GM19239 (cell line): Measurements from ENCODE around the gene ELAVL1.
A peak's percentile ranks its signal among the peaks of the same experiment; 100 is the strongest.

Experiments used
- DNase-seq: peaks from one replicate; pipeline ENCODE4 v3.0.0; 2011; ENCODE audit warnings: low spot score; ENCODE audit not compliant: insufficient read length
- FAIRE-seq: peaks from 2 replicates; lab custom pipeline; 2011; peaks lifted over from hg19 to GRCh38; lab: Jason Lieb, UNC

ELAVL1 gene

DNA sequence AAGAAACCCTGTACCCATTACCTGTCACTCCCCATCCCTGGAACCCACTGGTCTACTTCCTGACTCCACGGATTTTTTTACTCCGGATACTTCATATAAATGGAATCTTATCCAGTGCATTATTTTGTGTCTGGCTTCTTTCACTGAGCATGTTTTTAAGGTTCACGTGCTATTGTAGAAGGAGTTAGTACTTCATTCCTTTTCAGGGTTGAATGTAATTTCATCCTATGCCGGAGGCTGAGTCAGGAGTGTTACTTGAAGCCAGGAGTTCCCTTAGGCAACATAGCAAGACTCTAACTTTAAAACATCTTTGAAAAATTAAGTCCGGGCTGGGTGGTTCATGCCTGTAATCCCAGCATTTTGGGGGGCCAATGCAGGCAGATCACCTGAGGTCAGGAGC is 17.9 kb upstream of the ELAVL1 start:
- FAIRE-seq: no peak
- no peak for DNase-seq

DNA sequence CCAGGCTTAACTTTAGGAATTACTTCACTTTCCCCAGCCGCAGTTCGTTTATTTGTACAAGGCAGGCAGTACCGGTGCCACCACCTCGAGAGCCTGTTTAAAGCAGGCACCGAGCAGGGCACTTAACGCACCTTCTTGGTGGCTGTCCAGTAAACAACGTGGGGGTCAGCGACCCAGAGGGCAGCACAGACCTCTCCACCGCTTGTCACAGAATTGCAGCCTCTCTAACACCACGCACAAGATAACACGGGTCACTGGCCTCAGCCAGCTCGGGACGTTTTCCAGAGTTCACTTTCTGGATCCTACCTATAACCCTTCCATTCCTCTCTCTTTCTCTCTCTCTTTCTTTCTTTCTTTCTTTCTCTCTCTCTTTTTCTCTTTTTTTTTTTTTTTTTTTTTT is 16.8 kb upstream of the ELAVL1 start:
- FAIRE-seq: no peak
- no peak for DNase-seq

DNA sequence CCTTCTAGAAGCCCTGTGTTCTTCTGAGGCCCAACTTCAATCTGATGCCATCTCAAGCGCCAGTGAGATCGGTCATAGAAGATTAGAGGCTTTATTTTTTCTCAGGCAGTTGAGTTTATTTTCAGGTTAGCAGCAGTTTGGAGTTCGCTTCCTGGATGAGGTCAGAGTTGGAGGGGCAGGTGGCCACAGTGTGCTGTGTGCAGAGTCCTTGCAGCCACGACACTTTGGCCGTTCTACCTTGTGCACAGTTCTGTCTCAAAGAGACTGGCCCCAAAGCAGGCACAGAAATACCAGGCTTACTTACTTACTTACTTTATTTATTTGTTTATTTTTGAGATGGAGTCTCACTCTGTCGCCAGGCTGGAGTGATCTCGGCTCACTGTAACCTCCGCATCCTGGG is 15.9 kb upstream of the ELAVL1 start:
- no peak for DNase-seq
- no peak for FAIRE-seq

DNA sequence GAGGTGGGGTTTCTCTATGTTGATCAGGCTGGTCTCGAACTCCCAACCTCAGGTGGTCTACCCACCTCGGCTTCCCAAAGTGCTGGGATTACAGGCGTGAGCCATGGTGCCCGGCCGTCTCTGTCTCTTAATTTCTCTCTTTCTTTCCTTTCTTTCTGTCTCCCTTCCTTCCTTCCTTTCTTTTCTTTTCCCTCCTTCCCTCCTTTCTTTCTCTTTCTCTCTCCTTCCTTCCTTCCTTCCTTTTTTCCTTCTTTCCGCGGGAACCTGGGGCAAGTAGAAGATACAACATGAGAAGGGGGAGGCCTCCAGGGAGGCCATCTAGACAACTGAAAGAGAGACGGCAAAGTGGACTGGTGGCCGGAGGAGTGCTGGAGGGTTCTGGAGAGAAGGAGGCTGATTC is 15.2 kb upstream of the ELAVL1 start:
- no peak for DNase-seq
- FAIRE-seq: no peak

DNA sequence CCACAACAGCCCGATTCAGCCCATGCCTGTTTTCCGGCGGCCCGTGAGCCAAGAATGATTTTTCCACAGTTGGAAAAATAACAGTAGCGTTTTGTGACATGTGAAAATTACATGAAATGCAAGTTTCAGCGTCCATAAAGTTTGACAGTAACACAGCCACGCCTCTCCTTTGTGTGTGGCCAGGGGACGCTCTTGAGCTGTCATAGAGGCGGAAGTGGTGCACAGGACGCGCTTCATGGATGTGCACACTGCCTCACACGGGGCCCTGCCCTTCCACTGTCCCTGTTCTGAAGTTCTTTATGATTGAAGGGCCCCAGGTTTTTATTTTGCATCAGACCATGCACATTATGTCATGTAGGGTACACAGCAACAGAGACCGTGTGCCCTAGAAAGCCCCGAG is 12.4 kb upstream of the ELAVL1 start:
- DNase-seq: peak; percentile 52
- FAIRE-seq: peak; percentile 74

DNA sequence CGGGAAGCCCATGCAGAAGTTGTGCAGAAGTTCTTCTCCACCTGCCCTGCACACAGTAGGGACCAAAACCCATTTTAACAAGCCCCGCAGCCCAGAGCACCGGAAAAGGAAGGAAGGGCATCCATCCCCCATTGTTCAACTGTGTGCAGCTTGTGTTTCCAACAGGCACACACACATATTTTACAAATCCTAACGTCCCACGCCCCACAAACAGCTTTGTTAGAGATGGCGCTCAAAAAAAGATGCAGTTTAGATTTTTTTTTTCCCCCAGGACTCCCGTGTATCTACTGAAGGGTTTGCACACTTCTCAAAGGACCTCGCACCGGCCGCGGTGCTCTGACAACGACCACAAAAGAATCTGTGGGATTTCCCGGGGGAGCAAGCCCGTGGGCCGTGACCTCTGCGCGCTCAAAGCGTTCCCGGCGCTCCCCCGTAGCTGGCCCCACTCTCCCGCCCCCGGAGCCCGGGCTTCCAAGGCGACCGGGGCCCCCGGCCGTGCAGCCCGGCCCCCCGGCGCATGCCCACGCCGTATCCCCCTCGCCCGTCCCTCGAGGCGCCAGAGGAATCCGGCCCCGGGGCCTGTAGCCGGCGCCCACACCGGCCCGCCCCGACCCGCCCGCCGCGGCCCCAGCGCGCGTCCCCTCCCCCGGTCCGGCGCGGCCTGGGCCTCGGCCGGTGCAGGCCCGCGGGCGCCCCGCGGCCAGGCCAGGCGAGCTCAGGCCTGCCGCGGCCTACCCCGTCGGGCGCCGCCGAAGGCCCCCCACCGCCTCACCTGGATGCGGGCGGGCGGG is 523 bp downstream of the ELAVL1 start:
- peak; percentile 48 for FAIRE-seq
- no peak for DNase-seq

DNA sequence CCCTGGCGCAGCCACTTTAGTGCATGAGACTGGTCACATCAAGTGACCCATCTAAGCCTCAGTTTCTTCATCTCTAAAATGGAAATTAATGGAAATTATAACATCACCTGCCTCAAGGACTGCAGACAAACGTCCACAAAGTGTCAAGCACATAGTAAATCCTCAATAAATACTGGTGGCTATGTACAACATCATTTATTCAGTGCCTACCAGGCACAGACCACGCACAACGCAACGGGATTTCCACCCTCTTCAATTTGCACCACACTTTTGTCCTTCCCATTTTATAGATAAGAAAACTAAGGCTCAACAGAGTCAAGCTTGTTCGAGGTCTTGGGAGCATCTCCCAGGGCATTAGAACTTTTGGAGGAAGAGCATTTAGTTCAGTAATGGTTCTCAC is 1.4 kb downstream of the ELAVL1 start:
- FAIRE-seq: no peak
- DNase-seq: no peak

DNA sequence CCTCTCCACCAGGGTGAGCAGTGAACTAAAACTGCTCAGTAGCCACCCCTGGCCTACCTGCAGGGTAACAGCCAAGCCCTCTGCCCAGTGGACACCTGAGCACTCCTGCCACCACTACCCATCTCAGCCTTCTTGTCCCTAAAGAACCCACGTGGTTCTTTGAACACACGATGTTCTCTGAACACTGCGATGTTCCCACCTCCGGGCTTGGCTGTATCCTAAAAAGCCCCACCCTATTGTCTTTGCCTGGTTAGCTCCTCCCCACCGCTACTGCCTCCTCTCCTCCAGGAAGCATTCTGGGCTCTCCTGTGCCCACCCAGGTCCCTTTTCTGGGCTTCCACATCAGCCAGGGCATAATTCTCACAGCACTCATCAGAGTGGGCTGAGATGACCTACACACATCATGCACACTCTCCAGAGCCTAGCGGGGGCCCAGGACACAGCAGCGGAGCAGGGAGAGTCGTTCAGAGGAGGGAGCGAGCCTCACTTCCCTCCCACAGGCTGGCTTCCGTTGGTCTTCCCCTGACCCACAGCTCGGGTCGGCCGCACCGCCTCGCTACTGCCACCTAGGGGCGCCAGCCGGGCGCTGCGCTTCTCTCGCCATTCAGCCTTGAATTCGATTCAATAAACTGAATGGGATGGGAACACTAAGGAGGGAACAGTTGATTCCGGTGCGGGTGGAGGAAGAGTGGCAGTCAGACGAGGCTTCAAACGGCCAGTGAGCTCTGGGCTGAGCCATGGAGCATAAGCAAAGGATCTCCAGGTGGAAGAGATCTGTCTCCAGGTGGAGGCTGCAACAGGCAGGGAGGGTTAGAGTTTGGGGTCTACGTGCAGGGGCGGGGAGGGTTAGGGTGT is 3.2 kb downstream of the ELAVL1 start:
- DNase-seq (peak; percentile 86), FAIRE-seq (peak; percentile 89)

DNA sequence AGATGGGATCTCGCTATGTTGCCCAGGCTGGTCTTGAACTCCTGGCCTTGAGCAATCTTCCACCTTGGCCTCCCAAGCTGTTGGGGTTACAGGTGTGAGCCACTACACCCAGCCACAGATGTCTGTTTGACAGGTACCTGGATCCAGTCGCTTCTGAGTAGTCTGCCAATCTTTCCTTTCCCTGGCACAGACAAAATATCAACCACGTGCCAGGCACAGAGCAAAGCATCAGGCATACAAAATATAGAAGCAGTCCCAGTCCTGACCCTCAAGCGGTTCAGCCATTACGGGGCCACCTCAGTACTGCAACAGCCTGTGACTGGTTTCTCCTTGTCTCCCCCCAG is 3.8 kb downstream of the ELAVL1 start:
- DNase-seq: no peak
- no peak for FAIRE-seq

DNA sequence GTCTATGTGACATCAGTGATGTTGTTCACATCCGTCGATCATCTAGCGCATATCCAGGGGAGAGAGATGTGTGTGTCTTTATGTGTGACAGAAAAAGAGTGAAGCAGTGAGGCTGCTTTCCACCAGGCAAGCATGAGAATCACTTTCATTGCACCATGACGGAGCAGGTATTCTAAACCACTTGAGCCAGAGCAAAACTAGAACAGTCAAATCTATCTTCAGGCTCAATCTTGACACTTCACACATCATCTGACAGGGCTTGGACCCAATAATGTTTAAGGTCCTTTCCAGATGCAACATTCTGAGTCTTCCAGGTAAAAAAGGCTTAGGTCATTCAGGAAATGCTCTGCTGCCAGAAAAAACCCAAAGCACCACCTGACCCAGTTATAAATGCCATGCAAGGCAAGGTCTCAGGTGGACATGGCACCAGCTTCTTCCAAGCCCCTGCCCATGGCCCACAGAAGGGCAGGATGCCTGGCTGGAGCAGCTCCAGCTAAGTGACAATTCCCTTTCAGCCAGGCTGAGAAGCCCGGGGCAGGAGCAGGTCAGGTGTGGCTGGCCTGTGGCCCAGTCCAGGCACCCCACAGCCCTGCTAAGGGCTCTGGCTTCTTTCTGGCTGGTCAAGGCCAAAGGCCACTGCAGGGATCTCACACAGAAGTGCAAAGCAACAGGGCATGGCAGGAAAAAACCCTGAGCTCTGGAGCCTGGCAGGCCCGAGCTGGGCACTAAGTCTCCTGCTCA is 5.0 kb downstream of the ELAVL1 start:
- no peak for FAIRE-seq
- no peak for DNase-seq

DNA sequence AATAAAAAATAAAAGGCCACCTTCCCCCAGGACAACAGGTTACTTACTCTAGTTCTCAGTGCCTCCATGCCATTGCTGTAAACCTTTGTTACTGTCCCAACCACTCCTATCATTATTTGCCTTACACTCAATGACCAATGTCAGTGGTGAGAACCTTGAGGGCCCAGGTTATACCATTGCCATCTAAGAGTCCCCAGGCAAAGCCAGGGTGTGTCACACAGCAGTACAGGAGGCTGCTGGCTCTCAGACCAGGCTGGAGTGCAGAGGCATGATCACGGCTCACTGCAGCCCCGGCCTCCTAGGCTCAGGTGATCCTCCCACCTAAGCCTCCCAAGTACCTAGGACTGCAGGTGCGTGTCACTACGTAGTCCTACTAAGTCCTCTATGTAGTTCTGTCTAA is 6.1 kb downstream of the ELAVL1 start:
- DNase-seq (no peak), FAIRE-seq (no peak)

DNA sequence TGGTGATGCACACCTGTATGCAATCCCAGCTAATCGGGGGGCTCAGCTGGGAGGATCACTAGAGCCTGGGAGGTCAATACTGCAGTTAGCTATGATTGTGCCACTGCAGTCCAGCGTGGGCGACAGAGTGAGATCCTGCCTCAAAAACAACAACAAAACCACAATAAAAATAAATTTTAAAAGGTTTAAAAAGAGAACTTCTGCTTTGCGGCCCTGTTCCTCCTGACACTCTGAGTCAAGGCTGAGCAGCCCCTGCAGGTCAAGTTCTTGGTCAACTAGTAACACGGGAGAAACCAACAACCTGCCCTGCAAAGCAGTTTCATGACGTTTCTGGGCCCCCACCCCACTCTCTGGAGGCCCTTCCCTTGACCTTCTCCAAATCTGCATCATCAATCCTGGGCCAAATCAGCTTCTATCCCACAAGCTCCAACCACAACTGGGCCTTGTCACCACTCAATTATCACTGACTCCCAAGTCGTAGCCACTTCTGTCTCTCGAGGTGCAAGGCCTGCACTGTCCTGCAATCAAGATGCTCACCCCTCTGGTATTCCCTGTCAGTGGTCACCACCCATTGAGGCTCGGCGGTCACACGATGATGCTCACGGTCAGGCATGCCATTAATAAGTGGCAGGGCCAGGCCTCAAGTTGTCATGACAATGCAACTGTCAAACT is 7.5 kb downstream of the ELAVL1 start:
- FAIRE-seq: no peak

DNA sequence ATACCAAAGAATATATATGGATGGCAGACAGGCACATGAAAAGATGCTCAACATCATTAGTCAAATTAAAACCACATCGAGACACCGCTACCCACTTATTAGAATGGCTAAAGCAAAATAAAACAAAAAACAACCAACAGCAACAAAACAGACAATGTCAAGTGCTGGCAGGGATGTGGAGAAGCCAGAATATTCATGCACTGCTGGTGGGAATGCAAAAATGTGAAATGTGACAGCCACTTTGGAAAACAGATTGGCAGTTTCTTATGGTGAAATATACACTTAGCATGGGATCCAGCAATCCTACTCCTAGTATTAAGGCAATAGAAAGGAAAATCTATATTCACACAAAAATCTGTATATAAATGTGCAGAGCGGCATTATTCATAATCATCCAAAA is 8.6 kb downstream of the ELAVL1 start:
- no peak for FAIRE-seq
- DNase-seq: no peak

More for the DNA sequence above, 7.5 kb downstream of the ELAVL1 start:
- no peak for DNase-seq

DNA sequence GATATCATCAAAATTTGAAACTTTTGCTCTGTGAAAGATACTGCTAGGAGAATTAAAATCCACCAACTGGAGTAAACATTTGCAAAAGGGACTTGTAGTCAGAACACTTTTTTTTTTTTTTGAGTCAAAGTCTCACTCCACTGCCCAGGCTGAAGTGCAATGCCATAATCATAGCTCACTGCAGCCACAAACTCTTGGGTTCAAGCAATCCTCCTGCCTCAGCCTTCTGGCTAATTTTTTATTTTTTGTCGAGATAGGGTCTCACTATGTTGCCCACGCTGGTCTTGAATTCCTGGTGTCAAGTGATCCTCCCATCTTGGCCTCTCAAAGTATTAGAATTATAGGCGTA is 9.7 kb downstream of the ELAVL1 start:
- FAIRE-seq: no peak
- DNase-seq: no peak

DNA sequence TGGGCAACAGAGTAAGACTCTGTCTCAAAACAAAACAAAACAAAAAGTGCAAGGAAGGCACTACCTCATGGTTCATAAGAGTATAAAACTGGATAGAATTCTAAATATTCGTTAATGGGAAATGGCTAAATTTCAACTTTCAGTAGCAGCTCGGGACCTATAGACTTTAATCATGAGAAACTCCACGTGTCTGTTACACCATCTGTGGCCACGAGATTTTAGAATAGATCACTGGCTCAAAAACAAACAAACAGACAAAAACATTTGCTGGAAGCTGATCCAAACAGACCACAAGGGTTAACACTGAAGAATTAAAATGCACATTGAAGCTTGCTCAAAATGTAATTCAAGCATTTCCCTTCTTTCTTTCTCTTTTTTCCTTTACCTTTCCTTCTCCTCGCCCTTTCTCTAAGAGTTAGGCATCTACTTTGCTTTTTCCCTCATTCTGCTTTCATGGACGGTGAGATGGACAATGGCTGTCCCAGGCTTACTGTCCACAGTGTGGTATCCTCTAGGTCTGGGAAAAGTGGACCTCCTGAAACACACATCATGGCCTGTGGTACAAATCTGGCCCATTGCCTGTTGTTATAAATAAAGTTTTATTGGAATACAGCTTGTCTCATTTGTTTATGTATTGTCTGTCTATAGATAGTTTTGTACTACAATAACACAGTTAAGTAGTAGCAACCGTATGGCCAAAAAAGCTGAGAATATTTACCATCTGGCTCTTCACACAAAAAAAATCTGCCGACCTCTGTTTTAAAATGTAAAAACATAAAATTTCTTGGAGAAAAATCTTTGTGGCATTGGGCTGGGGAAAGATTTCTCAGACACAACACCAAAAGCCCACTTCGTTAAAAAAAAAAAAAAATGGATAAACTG is 10.3 kb downstream of the ELAVL1 start:
- no peak for DNase-seq
- FAIRE-seq: no peak

DNA sequence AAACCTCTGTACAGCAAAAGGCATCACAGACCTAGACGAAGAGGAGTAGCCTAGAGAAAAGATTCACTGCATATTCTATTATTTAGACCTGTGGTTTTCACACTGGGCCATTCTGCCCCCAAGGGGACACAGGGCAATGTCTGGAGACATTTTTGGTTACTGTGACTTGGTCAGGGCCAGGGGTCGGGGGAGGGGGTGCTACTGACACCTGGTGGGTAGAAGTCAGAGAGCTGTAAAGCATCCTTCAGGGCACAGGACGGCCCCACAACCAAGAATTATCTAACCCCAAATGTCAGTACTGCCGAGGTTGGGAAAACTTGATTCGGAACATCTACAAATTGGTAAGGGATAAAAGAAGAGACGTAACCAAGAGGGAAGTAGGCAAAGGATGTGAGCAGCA is 11.3 kb downstream of the ELAVL1 start:
- DNase-seq (no peak), FAIRE-seq (no peak)

DNA sequence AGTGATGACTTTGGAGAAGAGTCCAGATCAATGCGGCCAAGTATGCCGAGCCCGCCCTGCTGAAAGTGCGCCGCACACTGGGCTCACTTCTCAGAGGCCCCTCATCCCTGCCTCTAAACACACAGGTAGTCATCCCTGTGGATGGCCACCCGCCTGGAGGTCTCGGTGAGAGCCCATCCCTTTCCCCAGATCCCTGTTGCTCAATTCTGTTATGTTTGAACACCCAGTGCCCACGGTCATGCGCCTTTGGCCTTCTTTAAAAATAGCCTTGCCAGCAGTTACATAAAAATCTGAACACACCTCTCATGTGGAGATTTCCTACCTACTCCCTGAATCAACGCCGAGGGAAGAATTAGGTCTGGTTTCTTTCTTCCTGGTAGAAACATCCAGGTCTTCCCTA is 11.9 kb downstream of the ELAVL1 start:
- DNase-seq: no peak
- FAIRE-seq: no peak

DNA sequence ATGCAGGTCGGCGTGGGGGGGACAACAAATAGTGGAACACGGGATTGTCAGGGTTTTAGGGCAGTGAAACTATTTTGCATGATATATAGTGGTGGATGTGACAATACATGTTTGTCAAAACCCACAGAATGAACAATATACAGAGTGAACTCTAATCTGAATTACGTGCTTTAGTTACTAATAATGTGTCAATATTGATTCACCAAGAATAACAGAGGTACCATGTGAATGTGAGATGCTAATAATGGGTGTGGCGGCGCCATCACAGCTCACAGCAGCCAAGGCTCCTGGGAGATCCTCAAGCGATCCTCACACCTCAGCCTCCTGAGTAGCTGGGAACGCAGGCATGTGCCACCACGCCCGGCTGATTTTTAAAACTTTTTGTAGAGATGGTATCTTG is 12.9 kb downstream of the ELAVL1 start:
- FAIRE-seq: no peak
- no peak for DNase-seq

DNA sequence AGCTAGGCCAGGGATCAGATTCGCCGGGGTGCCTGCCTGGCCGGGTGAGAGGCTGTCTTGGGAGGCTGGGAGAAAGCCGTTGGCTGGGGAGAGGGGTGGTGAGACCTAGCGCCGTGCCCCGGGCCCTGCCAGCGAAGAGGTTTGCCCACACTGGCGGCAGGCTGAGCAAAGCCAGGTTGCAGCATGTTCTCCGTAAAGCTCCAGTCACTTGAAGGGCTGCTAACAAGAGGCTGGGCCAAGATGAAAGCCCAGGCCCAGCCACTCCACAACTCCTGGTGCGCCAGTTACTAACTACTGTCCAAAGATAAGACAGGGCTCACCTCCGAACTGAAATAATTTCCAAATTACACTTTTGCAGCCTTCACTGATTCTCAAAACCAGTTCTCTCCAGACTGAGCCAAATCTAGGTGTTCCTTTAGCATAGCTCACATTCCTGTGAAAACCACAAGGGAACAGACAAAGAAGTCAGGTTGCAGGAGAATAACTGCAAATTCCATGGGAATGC is 16.3 kb downstream of the ELAVL1 start:
- DNase-seq: no peak
- no peak for FAIRE-seq
